Common myeloid progenitor, CD34-positive (primary cell): ENCODE results near the gene NUDT19.

Source experiments
- CTCF ChIA-PET: fragments of 350-600 bp; sonication (Branson Sonifier 250); formaldehyde crosslinking; loops from one replicate; lab custom pipeline; 2021; ENCODE audit warnings: antibody characterized with exemption; lab: Charles Lee
- POLR2A ChIA-PET: fragments of 350-600 bp; sonication (Branson Sonifier 250); formaldehyde crosslinking; loops from one replicate; lab custom pipeline; 2021; ENCODE audit warnings: antibody characterized with exemption; lab: Charles Lee
- DNase-seq, 3 donors: peaks; one replicate each; pipeline versions ENCODE4 v3.0.0 to v3.0.0-alpha.2; 2013
- H3K27ac ChIP-seq, 2 experiments: 1 replicate in 1 of 2; 2 replicates in 1 of 2; pipeline ENCODE4 v1.7.0; 2013; ENCODE audit warnings: inconsistent platforms in 2 of 2, low read length in 2 of 2, mild to moderate bottlenecking in 2 of 2, low read depth in 1 of 2, moderate library complexity in 1 of 2; ENCODE audit not compliant: severe bottlenecking in 2 of 2, insufficient read depth in 1 of 2, poor library complexity in 1 of 2
- H3K27me3 ChIP-seq, 5 experiments: replicated peaks in 2 of 5; 1 replicate in 3 of 5; 2 replicates in 2 of 5; pipeline versions ENCODE4 v1.6.1 to v1.7.0; 2013; ENCODE audit warnings: low read length in 4 of 5, mild to moderate bottlenecking in 2 of 5, moderate library complexity in 2 of 5, inconsistent platforms in 1 of 5; ENCODE audit not compliant: insufficient read depth in 5 of 5, control insufficient read depth in 4 of 5
- H3K36me3 ChIP-seq, 4 experiments: 1 replicate in 2 of 4; 2 replicates in 2 of 4; pipeline versions ENCODE4 v1.6.1 to v1.7.0; 2013; ENCODE audit warnings: low read length in 3 of 4, control low read depth in 1 of 4, mild to moderate bottlenecking in 1 of 4; ENCODE audit not compliant: control insufficient read depth in 4 of 4, insufficient read depth in 4 of 4
- H3K4me1 ChIP-seq, 4 experiments: 1 replicate in 3 of 4; 2 replicates in 1 of 4; pipeline versions ENCODE4 v1.6.1 to v1.7.1; 2013; ENCODE audit warnings: low read length in 3 of 4, mild to moderate bottlenecking in 3 of 4, control low read depth in 1 of 4, inconsistent platforms in 1 of 4, moderate library complexity in 1 of 4; ENCODE audit not compliant: control insufficient read depth in 4 of 4, insufficient read depth in 4 of 4; ENCODE audit errors: control extremely low read depth in 1 of 4
- H3K4me3 ChIP-seq, 7 experiments: 1 replicate in 4 of 7; 2 replicates in 3 of 7; pipeline versions ENCODE4 v1.5.1 to v1.7.0; 2013; ENCODE audit warnings: mild to moderate bottlenecking in 7 of 7, low read length in 6 of 7, moderate library complexity in 6 of 7, inconsistent platforms in 2 of 7, low read depth in 2 of 7, control low read depth in 1 of 7; ENCODE audit not compliant: insufficient read depth in 4 of 7, control insufficient read depth in 1 of 7; ENCODE audit errors: extremely low read depth in 1 of 7
- H3K9me3 ChIP-seq, 5 experiments: 1 replicate in 4 of 5; 2 replicates in 1 of 5; pipeline versions ENCODE4 v1.6.1 to v1.7.1; 2013; ENCODE audit warnings: low read length in 4 of 5, mild to moderate bottlenecking in 2 of 5, inconsistent platforms in 1 of 5, low read depth in 1 of 5, moderate library complexity in 1 of 5; ENCODE audit not compliant: control insufficient read depth in 4 of 5, insufficient read depth in 2 of 5; ENCODE audit errors: control extremely low read depth in 1 of 5
- WGBS: methylation state at CpG from one replicate; pipeline ENCODE4 v1.1.5; 2013; ENCODE audit not compliant: insufficient coverage; 5-methylcytosine and 5-hydroxymethylcytosine counted together

NUDT19 gene

GRCh38 chr19:32662186-32662585 lies 29.4 kb upstream of the NUDT19 start:
- Histone ChIP-seq H3K27ac (no peak overlapping the region), H3K36me3 (peaks cover 2 to 33% (median 27%) of the 10 kb centered on the region in 4 experiments), H3K27me3 (no peaks in the 10 kb centered on the region), H3K9me3 (no peaks in the 10 kb centered on the region), H3K4me1 (peaks cover 3 to 27% (median 17%) of the 10 kb centered on the region in 4 experiments), H3K4me3 (peak overlapping the region in 1 of 7 experiments; percentile 7)
- 0% methylated on average over 1 of the region's 3 CpGs for WGBS
- ChIA-PET CTCF (interaction anchor here (0.6 to 0.7 kb wide), 2 partner anchors 15 to 463 kb away, joined by 3 read pairs; no protein-coding TSS in a partner anchor), POLR2A (interaction anchor here (0.9 kb wide), 1 partner anchor 11 kb away, joined by 3 read pairs; no protein-coding TSS in a partner anchor)
- DNase-seq: peak; percentile 64 to 79 (median 74)

- ChIA-PET POLR2A (no interaction called here), CTCF (no interaction called here)
- Histone ChIP-seq H3K9me3 (no peaks in the 10 kb centered on the region), H3K4me1 (peaks cover 3 to 43% (median 36%) of the 10 kb centered on the region in 4 experiments), H3K4me3 (no peak overlapping the region), H3K27me3 (no peaks in the 10 kb centered on the region), H3K27ac (no peak overlapping the region), H3K36me3 (peaks cover 2 to 39% (median 19%) of the 10 kb centered on the region in 4 experiments)
- WGBS: 100% methylated on average over 2 of the region's 6 CpGs
- no peak for DNase-seq
Measured at GRCh38 chr19:32666084-32666483, 25.5 kb upstream of the NUDT19 start.

GRCh38 chr19:32669310-32669709 lies 22.3 kb upstream of the NUDT19 start:
- H3K9me3 ChIP-seq: no peaks in the 10 kb centered on the region
- H3K36me3 ChIP-seq: peaks cover 2 to 37% (median 19%) of the 10 kb centered on the region in 4 experiments
- ChIA-PET CTCF (interaction anchor here (1.2 to 1.7 kb wide), 2 partner anchors 9 to 13 kb away, joined by 3 to 8 read pairs; no protein-coding TSS in a partner anchor), POLR2A (no interaction called here)
- WGBS: 91% methylated on average over 3 of the region's 3 CpGs
- no peak overlapping the region for H3K27ac ChIP-seq
- H3K4me3 ChIP-seq: no peak overlapping the region
- H3K27me3 ChIP-seq: no peaks in the 10 kb centered on the region
- peaks cover 11 to 54% (median 50%) of the 10 kb centered on the region in 4 experiments for H3K4me1 ChIP-seq
- DNase-seq: no peak

- peak overlapping the region in 1 of 2 experiments; percentile 25 for H3K27ac ChIP-seq
- peaks cover 11 to 75% (median 68%) of the 10 kb centered on the region in 4 experiments for H3K4me1 ChIP-seq
- H3K36me3 ChIP-seq: peaks cover 0 to 25% (median 9%) of the 10 kb centered on the region in 4 experiments
- peak; percentile 62 to 82 (median 75) for DNase-seq
- H3K9me3 ChIP-seq: no peaks in the 10 kb centered on the region
- H3K4me3 ChIP-seq: peak overlapping the region in 4 of 7 experiments; percentile 21 to 63 (median 42)
- peaks cover 0 to 15% (median 9%) of the 10 kb centered on the region in 5 experiments for H3K27me3 ChIP-seq
- CTCF ChIA-PET: interaction anchor here (1.1 to 1.2 kb wide), 2 partner anchors 8 to 19 kb away, joined by 3 read pairs; partner anchors contain the start of gene NUDT19
- POLR2A ChIA-PET: no interaction called here
- WGBS: 2% methylated on average over 8 of the region's 14 CpGs
Measured at GRCh38 chr19:32671883-32672593, 19.6 kb upstream of the NUDT19 start.

- Histone ChIP-seq H3K4me3 (peak overlapping the region in 5 of 7 experiments; percentile 4 to 93 (median 74)), H3K27me3 (peaks cover 0 to 23% (median 17%) of the 10 kb centered on the region in 5 experiments), H3K36me3 (peaks cover 0 to 20% (median 6%) of the 10 kb centered on the region in 4 experiments), H3K27ac (no peak overlapping the region), H3K4me1 (peaks cover 11 to 83% (median 75%) of the 10 kb centered on the region in 4 experiments), H3K9me3 (no peaks in the 10 kb centered on the region)
- POLR2A ChIA-PET: interaction anchor here (1.0 kb wide), 1 partner anchor 11 kb away, joined by 3 read pairs; no protein-coding TSS in a partner anchor
- CTCF ChIA-PET: interaction anchor here (1.1 to 1.2 kb wide), 2 partner anchors 8 to 19 kb away, joined by 3 read pairs; partner anchors contain the start of gene NUDT19
- WGBS: 82% methylated on average over 3 of the region's 3 CpGs
- no peak for DNase-seq
Measured at GRCh38 chr19:32672841-32673240, 18.8 kb upstream of the NUDT19 start.

- no peak for DNase-seq
- Histone ChIP-seq H3K4me3 (peak overlapping the region in 5 of 7 experiments; percentile 19 to 93 (median 74)), H3K27me3 (peaks cover 0 to 30% (median 19%) of the 10 kb centered on the region in 5 experiments), H3K27ac (no peak overlapping the region), H3K9me3 (no peaks in the 10 kb centered on the region), H3K36me3 (peaks cover 0 to 20% (median 6%) of the 10 kb centered on the region in 4 experiments), H3K4me1 (peaks cover 11 to 84% (median 75%) of the 10 kb centered on the region in 4 experiments)
- POLR2A ChIA-PET: interaction anchor here (0.6 to 1.0 kb wide), 2 partner anchors 11 to 18 kb away, joined by 3 read pairs; partner anchors contain the start of gene NUDT19
- CTCF ChIA-PET: interaction anchor here (0.6 to 1.1 kb wide), 3 partner anchors 9 to 31 kb away, joined by 3 read pairs; no protein-coding TSS in a partner anchor
- 98% methylated on average over 8 of the region's 10 CpGs for WGBS
Measured at GRCh38 chr19:32673573-32673972, 18.0 kb upstream of the NUDT19 start.
